Endodermal cell (in vitro differentiated cells): ENCODE results near the gene PAX8. TPM values are rescaled to one million over a fixed set of nuclear protein-coding genes. Genes with fewer than 3 reads are reported as not detected.

ENCODE experiments used
- DNase-seq: peaks from one replicate; pipeline ENCODE4 v3.0.0-alpha.2; 2017
- H3K27ac ChIP-seq: 2 replicates; pipeline ENCODE4 v1.5.1; 2013; ENCODE audit warnings: mild to moderate bottlenecking, low read depth, low read length, moderate library complexity
- H3K27me3 ChIP-seq: 2 replicates; pipeline ENCODE4 v1.6.1; 2013; ENCODE audit warnings: mild to moderate bottlenecking, low read length, moderate library complexity; ENCODE audit not compliant: insufficient read depth, control insufficient read depth, poor library complexity, severe bottlenecking
- H3K36me3 ChIP-seq: 2 replicates; pipeline ENCODE4 v1.7.0; 2013; ENCODE audit warnings: mild to moderate bottlenecking, low read length, moderate library complexity; ENCODE audit not compliant: control insufficient read depth, insufficient read depth
- H3K4me1 ChIP-seq: one replicate; pipeline ENCODE4 v1.7.0; 2013; ENCODE audit warnings: low read length; ENCODE audit not compliant: control insufficient read depth, insufficient read depth
- H3K4me3 ChIP-seq: 2 replicates; pipeline ENCODE4 v1.5.1; 2013; ENCODE audit warnings: mild to moderate bottlenecking, low read length, moderate library complexity
- H3K9ac ChIP-seq: 2 replicates; pipeline ENCODE4 v1.6.1; 2013; ENCODE audit warnings: mild to moderate bottlenecking, low read length, moderate library complexity; ENCODE audit not compliant: poor library complexity, severe bottlenecking; ENCODE audit errors: extremely low read depth
- H3K9me3 ChIP-seq: 2 replicates; pipeline ENCODE4 v1.6.1; 2013; ENCODE audit warnings: mild to moderate bottlenecking, low read length, moderate library complexity; ENCODE audit not compliant: control insufficient read depth
- H3K27ac Mint-ChIP-seq: 2 replicates; pipeline ENCODE4 v1.8.0; 2020; ENCODE audit warnings: mixed read lengths
- H3K27me3 Mint-ChIP-seq: 2 replicates; pipeline ENCODE4 v1.8.0; 2021; ENCODE audit warnings: mild to moderate bottlenecking, mixed read lengths; ENCODE audit not compliant: insufficient read depth
- H3K36me3 Mint-ChIP-seq: 2 replicates; pipeline ENCODE4 v1.8.0; 2020; ENCODE audit warnings: low read depth, mixed read lengths
- H3K4me1 Mint-ChIP-seq: 2 replicates; pipeline ENCODE4 v1.8.0; 2020; ENCODE audit warnings: mixed read lengths
- H3K4me3 Mint-ChIP-seq: 2 replicates; pipeline ENCODE4 v1.8.0; 2020; ENCODE audit warnings: mild to moderate bottlenecking, moderate library complexity, mixed read lengths
- H3K9me3 Mint-ChIP-seq: 2 replicates; pipeline ENCODE4 v1.8.0; 2020; ENCODE audit warnings: mild to moderate bottlenecking, mixed read lengths
- WGBS, 2 experiments: methylation state at CpG; one replicate each; pipeline versions ENCODE4 v1.1.5 to v1.1.7; 2013; ENCODE audit warnings: missing lambda C conversion rate in 2 of 2, mixed read lengths in 1 of 2; ENCODE audit not compliant: insufficient coverage in 1 of 2, insufficient read length in 1 of 2; 5-methylcytosine and 5-hydroxymethylcytosine counted together
- total RNA-seq, 2 donors: library from RNA; stranded (reverse); fragmentation: NEBNext Ultra II Directional in 1 of 2; extraction: Animal tissue kit (Norgen Biotek cat#: 25700) in 1 of 2; gene quantifications; 2 replicates in 1 of 2; 3 replicates in 1 of 2; pipeline ENCODE4 v1.2.1, GENCODE V29; 2021
- TF ChIP-seq, protein P1 (sequence below): fragments of 200-600 bp; sonication (generic); conservative IDR thresholded peaks from 2 replicates; pipeline ENCODE4 v1.5.0; 2021; ENCODE audit warnings: antibody characterized with exemption, mild to moderate bottlenecking

Gene PAX8
- total RNA-seq, 2 donors from 2014 or later, result 0.09 to 0.11 TPM

- no peak for DNase-seq
- Mint-ChIP-seq H3K27me3 (no peaks in the 10 kb centered on the region), H3K27ac (no peak overlapping the region), H3K4me1 (peaks cover 8% of the 10 kb centered on the region), H3K36me3 (no peaks in the 10 kb centered on the region), H3K4me3 (no peak overlapping the region), H3K9me3 (no peaks in the 10 kb centered on the region)
- Histone ChIP-seq H3K4me3 (no peak overlapping the region), H3K9ac (no peak overlapping the region), H3K4me1 (peaks cover 5% of the 10 kb centered on the region), H3K27me3 (no peaks in the 10 kb centered on the region), H3K27ac (no peak overlapping the region), H3K9me3 (no peaks in the 10 kb centered on the region), H3K36me3 (no peaks in the 10 kb centered on the region)
- 86 to 100% methylated on average over 1 to 2 of the region's 2 CpGs for WGBS, 2 experiments
- TF ChIP-seq, protein P1, sequence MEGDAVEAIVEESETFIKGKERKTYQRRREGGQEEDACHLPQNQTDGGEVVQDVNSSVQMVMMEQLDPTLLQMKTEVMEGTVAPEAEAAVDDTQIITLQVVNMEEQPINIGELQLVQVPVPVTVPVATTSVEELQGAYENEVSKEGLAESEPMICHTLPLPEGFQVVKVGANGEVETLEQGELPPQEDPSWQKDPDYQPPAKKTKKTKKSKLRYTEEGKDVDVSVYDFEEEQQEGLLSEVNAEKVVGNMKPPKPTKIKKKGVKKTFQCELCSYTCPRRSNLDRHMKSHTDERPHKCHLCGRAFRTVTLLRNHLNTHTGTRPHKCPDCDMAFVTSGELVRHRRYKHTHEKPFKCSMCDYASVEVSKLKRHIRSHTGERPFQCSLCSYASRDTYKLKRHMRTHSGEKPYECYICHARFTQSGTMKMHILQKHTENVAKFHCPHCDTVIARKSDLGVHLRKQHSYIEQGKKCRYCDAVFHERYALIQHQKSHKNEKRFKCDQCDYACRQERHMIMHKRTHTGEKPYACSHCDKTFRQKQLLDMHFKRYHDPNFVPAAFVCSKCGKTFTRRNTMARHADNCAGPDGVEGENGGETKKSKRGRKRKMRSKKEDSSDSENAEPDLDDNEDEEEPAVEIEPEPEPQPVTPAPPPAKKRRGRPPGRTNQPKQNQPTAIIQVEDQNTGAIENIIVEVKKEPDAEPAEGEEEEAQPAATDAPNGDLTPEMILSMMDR, result no peak
Measured at GRCh38 chr2:113224647-113225236, 54.0 kb downstream of the PAX8 start.

DNA sequence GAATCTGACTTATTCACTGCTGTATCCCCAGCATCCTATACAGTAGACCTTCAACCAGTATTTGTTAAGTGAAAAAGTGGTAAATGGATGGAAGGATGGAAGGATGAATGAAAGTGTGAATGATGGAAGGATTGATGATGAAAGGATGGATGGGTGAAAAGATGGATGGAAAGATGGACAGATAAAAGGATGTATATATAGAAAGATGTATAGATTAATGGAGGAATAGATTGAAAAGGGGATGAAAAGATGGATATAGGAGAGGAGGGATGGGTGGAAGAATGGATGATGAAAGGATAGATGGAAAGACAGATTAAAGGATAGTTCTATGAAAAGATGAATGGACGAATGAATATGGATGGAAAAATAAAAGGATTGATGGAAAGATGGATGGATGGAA is 54.9 kb downstream of the PAX8 start:
- Histone ChIP-seq H3K9me3 (no peaks in the 10 kb centered on the region), H3K27me3 (no peaks in the 10 kb centered on the region), H3K4me3 (no peak overlapping the region), H3K27ac (no peak overlapping the region), H3K36me3 (no peaks in the 10 kb centered on the region), H3K4me1 (peaks cover 7% of the 10 kb centered on the region), H3K9ac (no peak overlapping the region)
- H3K27me3 Mint-ChIP-seq, result no peaks in the 10 kb centered on the region
- DNase-seq, result no peak
- H3K4me3 Mint-ChIP-seq, result no peak overlapping the region
- H3K4me1 Mint-ChIP-seq, result peaks cover 15% of the 10 kb centered on the region
- WGBS, 2 experiments, result 88 to 93% methylated on average over 1 of the region's 1 CpG
- H3K36me3 Mint-ChIP-seq, result no peaks in the 10 kb centered on the region
- no peak overlapping the region for H3K27ac Mint-ChIP-seq
- TF ChIP-seq, protein P1, result no peak
- H3K9me3 Mint-ChIP-seq, result no peaks in the 10 kb centered on the region

- no peaks in the 10 kb centered on the region for H3K27me3 ChIP-seq
- H3K4me3 ChIP-seq, result no peak overlapping the region
- no peak for DNase-seq
- H3K4me1 ChIP-seq, result peaks cover 16% of the 10 kb centered on the region
- Mint-ChIP-seq H3K27ac (no peak overlapping the region), H3K4me1 (peaks cover 28% of the 10 kb centered on the region), H3K36me3 (no peaks in the 10 kb centered on the region), H3K4me3 (no peak overlapping the region), H3K9me3 (no peaks in the 10 kb centered on the region), H3K27me3 (no peaks in the 10 kb centered on the region)
- H3K36me3 ChIP-seq, result no peaks in the 10 kb centered on the region
- 90% methylated on average over 2 to 5 of the region's 6 CpGs for WGBS, 2 experiments
- H3K9ac ChIP-seq, result no peak overlapping the region
- TF ChIP-seq, protein P1, result no peak
- H3K27ac ChIP-seq, result no peak overlapping the region
- H3K9me3 ChIP-seq, result no peaks in the 10 kb centered on the region
Measured at GRCh38 chr2:113221846-113222245, 56.9 kb downstream of the PAX8 start.
